Nucleus accumbens (tissue), 56 donors: Measurements from ENCODE around the gene CRADD.
"Not testable (repeated sequence)": the region's sequence is repeated elsewhere in the genome, so short reads cannot be mapped to it uniquely, and the experiment has no call there.

Experiments used
- DNase-seq, 56 donors: peaks; one replicate each; lab custom pipeline; 2025; lab: John Stamatoyannopoulos, UW

CRADD gene

DNA sequence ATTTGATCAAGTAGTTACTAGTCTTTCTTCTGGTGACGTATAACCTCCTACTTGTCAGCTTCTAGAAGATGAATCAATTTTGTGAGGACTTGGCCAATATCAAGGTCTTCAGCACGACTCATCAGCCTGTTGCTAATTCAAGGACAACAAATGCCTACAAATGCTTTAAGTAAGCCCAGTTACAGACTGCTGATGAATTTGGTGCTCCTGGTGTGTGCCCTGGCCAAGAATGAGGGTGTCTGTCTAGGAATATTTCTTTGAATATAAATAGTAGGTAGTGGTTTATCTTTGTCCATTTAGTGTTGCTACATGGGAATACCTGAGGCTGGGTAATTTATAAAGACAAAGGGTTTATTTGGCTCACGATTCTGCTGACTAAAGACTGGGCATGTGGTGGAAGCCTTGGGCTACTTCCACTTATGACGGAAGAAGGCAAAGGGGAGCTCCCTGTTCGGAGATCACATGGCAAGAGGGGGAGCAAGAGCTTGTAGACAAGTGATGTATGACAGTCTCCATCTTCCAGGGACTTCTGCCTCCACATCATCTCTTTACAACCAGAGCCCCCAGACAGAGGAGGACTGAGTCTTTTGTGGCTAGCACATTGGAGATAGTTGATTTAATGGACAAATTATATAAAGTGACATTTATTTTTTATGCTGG is 180.2 kb downstream of the CRADD start:
- DNase-seq: no peak

GRCh38 chr12:93857991-93858447 is 180.8 kb downstream of the CRADD start:
- DNase-seq: no peak

GRCh38 chr12:93860668-93861373 is 183.6 kb downstream of the CRADD start:
- DNase-seq: no peak

- DNase-seq: no peak
Observed at GRCh38 chr12:93862424-93862823, 185.2 kb downstream of the CRADD start.

DNA sequence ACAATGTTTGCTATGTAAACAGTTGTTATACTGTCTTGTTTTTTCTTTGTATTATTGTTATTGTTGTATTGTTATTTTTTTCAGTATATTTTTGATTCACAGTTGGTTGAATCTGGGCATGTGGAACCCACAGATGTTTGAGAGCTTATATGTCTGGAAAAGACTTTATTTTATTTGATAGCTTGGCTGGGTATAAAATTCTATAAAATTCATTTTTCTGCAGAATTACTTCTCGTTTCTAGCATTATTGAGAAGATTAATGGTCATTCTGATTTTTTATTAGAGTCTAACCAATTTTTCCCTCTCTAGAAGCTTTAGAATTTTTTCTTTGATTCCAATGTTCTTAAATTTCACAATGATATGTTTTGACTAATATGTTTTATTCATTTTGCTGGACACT is 188.6 kb downstream of the CRADD start:
- DNase-seq: no peak

- DNase-seq: no peak
Observed at GRCh38 chr12:93868771-93869170, 191.6 kb downstream of the CRADD start.

- no peak for DNase-seq
Observed at GRCh38 chr12:93870020-93870795, 193.0 kb downstream of the CRADD start.

- DNase-seq: not testable (repeated sequence)
Observed at GRCh38 chr12:93871566-93871965, 194.4 kb downstream of the CRADD start.

- DNase-seq: no peak
Observed at GRCh38 chr12:93873561-93873960, 196.4 kb downstream of the CRADD start.

DNA sequence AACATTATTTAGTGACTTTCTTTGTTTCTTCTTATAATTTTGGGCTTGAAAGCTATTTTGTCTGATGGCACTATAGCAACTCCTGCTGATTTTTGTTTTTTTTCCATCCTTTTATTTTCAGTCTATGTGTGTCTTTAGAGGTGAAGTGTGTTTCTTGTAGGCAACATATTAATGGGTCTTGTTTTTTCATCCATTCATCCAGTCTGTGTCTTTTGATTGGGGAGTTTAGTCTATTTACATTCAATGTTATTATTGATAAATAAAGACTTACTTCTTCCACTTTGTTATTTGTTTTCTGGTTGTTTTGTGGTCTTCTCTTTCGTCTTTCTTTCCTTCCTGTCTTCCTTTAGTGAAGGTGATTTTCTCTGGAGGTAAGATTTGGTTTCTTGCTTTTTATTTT is 198.0 kb downstream of the CRADD start:
- DNase-seq: no peak

DNA sequence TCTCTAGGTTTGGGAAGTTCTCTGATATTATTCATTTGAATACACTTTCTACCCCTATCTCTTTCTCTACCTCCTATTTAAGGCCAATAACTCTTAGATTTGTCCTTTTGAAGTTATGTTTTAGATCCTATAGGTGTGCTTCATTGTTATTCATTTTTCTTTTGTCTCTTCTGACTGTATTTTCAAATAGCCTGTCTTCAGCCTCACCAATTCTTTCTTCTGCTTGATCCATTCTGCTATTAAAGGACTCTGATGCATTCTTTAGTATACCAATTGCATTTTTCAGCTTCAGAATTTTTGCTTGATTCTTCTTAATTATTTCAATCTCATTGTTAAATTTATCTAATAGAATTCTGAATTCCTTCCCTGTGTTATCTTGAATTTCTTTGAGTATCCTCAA is 199.2 kb downstream of the CRADD start:
- no peak for DNase-seq

GRCh38 chr12:93877446-93877845 is 200.3 kb downstream of the CRADD start:
- DNase-seq: no peak

DNA sequence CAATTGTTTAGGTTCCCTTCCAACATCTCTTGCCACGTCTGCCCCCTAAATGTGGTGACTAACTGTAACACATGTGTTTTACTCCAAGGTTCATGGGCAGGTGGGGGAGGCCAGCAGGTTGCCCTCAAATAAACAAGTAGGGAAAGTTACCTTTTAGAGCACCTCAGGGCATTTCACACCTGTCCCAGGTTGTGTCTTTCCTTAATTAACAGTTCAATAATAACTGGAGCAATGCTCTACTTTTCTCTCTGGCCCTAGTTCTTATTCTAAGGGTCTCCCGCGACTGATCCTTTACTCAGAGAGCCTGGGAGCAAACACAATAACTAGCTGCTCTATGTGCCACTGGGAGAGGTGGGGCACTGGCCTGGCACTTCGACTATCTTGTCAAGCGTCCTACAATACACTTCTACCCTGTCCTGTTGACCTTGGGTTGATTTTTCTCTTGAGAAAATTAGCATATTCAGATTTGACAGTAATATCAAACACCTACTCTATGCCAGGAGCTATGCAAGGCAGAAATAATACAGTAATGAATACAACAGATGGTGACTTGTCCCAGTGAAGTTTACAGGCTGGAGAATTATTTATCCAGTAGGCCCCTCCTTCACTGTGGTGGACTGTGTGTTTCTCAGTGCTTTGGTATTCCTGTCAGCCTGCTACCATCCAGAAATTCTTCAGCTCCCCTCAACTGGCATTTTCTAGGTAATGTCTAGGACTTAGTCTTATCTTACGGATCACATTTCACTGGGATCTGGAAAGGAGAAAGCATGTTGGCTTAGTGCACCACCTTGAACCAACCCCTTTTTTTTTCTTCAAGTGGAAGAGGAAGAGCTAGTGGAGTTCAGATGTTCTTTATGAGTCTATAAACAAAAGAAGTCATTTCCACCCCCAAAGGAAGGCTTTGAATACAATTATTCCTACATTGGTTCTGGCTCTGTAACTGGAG is 202.6 kb downstream of the CRADD start:
- DNase-seq: no peak

- DNase-seq: no peak
Observed at GRCh38 chr12:93880853-93881522, 203.8 kb downstream of the CRADD start.

GRCh38 chr12:93882763-93883162 is 205.6 kb downstream of the CRADD start:
- no peak for DNase-seq

DNA sequence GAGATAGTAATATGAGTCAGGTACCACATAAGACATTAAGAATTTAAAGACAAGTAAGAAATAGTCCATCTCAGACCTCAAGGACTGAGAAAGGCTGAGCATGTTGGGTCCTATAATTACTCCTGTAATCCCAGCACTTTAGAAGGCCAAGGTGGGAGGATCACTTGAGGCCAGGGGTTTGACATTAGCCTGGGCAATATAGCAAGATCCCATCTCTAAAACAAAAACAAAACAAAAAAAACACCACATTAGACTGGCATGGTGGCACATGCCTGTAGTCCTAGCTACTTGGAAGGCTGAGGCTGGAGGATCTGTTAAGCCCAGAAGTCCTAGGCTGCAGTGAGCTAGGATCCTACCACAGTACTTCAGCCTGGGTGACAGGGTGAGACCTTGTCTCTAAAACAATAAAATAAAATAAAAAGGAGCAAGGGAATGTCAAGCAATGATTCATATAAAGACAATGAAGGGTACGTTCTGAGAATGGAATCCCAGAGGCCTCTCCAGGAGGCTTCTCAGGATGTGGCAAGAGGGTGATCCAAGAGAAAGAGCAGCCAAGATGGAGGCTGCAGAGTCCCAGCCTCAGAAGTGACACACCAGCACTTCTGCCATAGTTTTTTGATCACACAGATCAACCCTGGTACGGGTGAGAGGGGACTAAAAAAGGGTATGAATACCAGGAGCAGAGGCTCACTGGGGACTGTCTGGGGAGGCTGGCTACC is 206.4 kb downstream of the CRADD start:
- DNase-seq: no peak

- no peak for DNase-seq
Observed at GRCh38 chr12:93884794-93885460, 207.8 kb downstream of the CRADD start.

DNA sequence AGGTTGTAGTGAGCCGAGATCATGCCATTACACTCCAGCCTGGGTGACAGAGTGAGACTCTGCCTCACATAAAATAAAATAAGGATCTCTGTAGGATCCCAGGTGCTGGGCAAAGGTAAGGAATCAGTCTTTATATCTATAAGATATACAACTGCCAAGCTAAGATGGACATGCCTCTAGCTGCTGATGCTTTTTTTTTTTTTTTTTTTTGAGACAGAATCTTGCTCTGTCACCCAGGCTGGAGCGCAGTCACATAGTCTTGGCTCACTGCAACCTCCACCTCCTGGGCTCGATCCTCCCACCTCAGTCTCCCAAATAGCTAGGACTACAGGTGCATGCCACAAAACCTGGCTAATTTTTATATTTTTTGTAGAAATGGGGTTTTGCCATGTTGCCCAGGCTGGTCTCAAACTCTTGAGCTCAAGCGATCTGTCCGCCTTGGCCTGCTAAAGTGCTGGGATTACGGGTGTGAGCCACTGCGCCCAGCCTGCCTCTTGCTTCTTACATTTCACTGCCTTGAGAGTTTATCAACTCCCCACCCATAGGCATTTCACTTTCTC is 208.9 kb downstream of the CRADD start:
- not testable (repeated sequence) for DNase-seq
